ENCODE results near the gene TRNP1.
"Not testable (repeated sequence)": the region's sequence is repeated elsewhere in the genome, so short reads cannot be mapped to it uniquely, and the experiment has no call there.

The TRNP1 gene

DNA sequence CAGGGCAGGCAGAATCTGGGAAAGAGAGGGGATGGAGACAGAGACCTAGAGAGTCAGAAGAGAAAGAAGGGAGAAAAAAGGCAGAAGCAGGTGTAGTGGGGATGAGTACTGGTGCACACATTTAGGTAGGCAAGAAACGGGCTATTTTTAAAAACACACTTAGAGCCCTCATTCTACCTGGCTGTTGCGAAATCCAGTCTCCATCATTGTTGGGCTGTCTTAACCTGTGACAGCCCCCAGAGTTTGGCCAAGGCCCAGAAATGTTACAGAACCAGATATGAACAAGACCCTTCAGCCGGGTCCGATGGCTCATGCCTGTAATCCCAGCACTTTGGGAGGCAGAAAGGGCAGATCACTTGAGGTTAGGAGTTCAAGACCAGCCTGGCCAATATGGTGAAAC, 20.7 kb upstream of the TRNP1 start:
- DNase-seq (ENCODE audit: low spot score) = no peak

DNA sequence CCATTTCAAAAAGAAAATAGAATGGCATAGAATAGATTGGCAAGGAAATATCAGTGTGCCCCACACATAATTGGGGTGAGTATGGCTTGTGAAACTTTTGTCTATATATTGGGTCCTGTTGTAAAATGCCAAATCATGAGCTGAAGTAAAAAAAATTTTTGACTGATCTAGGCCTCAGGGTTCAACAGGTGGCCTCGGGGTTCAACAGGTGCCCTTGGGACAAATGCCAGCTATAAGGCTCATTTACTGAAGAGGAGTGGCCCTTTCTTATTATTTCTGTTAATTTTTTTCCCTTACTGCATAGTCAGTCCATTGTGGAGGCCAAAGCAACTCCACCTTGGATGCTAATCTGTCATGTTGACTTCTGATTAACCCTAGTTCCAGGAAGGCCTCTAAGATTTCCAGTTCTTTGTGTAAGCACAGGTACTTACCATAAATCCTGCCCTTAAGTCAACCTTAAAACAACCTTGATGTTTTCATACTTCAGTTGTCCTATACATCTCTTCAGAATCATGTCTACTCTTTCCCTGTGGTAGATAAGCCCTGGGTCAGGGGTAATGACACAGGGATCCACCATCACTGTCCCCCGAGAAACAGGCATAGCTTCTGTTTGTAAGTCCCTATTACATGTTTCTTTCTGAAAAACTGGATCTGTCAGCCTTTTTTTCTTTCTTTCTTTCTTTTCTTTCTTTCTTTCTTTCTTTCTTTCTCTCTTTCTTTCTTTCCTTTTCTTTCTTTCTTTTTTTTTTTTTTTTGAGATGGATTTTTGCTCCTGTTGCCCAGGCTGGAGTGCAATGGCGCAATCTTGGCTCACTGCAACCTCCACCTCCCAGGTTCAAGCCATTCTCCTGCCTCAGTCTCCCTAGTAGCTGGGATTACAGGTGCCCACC, 16.6 kb upstream of the TRNP1 start:
- no peak for DNase-seq (ENCODE audit: low spot score)

DNA sequence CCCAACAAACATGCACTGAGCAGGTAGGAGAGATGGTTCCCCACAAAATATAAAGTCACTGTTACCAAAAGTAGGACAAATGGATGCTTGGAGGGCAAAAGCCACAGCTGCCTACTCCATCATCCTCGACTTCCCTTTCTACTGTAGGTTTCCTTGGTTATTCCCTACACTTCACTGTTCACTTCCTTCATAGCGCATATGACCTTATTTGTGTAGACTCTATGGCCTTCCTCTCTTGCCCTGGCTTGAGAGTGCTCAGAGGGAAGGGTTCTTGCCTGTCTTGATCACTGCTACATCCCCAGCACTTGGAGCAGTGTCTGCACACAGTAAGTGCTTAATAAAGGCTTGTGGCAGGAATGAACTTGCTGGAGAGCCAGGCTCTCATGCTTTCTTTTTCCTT, 14.6 kb upstream of the TRNP1 start:
- DNase-seq (ENCODE audit: low spot score) = no peak

DNA sequence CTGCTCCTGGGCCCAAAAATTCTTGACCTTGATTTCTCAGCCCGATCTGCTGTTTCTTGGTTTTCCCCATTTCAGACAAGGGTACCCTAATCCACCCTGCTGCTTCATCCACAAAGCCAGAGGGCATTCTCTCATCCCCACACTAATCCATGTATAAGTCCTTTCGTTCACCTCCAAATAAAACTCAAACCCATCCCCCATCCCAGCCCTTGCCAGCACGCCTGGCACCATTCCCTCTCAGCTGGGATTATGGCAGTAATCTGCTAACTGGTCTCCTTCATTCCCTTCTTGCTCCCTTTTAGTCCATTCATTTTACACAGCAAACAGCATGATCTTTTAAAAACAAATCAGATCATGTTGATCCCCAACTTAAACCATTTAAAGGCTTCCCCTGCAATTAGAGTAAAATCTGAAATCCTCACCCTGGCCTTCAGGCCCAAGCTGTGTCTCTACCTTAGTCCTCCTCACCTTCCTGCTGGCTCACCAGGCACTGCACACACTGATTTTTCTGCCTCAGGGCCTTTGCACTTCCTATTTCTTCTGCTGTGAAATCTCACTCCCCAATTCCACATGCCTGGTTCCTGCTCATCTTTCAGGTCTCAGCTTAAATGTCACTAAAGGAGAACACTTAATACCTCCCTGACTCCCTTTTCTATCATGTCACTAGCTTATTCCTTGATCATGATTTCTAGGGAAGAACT, 12.2 kb upstream of the TRNP1 start:
- no peak for DNase-seq (ENCODE audit: low spot score)

DNA sequence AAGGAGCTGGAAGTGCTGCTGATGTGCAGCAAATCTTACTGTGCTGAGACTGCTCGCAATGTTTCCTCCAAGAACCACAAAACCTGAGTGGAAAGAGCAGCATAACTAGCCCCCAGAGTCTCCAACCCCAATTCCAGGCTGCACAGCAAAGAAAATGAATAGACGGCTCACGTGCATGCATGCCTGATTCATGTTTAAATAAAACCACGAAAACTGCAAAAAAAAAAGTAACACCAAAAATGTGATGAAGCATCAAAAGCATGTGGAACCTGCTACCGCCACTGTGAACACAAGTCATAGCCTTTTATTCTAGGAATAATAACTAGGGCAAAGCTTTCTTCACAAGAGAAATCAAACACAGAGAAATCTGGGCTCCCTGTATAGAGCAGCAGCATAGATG, 9.6 kb upstream of the TRNP1 start:
- no peak for DNase-seq (ENCODE audit: low spot score)

DNA sequence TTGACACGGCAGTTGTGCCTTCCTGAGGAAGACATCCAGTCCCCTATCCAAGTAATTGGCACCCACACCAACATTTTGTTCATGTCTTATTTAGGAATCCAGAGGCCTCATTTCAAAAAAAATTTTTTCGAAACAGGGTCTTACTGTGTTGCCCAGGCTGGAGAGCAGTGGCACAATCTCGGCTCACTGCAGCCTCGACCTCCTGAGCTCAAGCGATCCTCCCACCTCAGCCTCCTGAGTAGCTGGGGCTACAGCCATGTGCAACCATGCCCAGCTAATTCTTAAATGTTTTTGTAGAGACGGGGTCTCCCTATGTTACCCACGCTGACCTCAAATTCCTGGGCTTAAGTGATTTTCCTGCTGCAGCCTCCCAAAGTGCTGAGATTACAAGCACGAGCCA, 9.2 kb upstream of the TRNP1 start:
- DNase-seq (ENCODE audit: low spot score) = no peak

DNA sequence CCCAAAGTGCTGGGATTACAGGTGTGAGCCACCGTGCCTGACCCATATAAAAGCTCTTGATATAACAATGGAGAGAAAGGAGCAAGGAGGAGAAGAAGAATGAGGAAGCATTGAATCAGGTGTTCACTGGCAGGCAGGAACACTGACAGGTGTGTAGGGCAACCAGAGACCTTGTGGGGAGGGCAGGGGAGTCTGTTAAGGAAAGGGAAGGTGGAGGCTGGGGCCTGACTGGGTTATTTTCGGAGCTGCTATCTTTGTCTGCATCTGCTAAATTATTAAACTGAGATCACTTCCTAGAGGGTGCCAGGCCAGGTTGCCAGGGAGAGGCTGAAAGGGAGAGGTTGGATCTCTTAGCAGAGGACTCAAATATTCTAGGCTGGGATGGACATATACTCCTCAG, 6.8 kb upstream of the TRNP1 start:
- DNase-seq (ENCODE audit: low spot score) = no peak

DNA sequence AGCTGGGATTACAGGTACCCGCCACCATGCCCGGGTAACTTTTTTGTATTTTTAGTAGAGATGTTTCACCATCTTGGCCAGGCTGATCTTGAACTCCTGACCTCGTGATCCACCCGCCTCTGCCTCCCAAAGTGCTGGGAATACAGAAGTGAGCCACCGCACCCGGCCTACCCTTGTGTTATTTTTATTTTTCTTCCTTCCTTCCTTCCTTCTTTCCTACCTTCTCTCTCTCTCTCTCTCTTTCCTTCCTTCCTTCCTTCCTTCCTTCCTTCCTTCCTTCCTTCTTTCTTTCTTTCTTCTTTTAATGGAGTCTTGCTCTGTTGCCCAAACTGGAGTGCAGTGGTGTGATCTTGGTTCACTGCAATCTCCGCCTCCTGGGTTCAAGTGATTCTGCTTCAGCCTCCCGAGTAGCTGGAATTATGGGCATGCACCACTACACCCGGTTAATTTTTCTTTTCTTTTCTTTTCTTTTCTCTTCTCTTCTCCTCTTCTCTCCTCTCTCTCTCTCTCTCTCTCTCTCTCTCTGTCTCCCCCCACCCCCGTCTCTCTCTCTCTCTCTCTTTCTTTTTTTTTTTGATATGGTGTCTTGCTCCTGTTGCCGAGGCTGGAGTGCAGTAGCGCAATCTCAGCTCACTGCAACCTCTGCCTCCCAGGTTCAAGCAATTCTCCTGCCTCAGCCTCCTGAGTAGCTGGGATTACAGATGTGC, 3.9 kb upstream of the TRNP1 start:
- not testable (repeated sequence) for DNase-seq (ENCODE audit: low spot score)

DNA sequence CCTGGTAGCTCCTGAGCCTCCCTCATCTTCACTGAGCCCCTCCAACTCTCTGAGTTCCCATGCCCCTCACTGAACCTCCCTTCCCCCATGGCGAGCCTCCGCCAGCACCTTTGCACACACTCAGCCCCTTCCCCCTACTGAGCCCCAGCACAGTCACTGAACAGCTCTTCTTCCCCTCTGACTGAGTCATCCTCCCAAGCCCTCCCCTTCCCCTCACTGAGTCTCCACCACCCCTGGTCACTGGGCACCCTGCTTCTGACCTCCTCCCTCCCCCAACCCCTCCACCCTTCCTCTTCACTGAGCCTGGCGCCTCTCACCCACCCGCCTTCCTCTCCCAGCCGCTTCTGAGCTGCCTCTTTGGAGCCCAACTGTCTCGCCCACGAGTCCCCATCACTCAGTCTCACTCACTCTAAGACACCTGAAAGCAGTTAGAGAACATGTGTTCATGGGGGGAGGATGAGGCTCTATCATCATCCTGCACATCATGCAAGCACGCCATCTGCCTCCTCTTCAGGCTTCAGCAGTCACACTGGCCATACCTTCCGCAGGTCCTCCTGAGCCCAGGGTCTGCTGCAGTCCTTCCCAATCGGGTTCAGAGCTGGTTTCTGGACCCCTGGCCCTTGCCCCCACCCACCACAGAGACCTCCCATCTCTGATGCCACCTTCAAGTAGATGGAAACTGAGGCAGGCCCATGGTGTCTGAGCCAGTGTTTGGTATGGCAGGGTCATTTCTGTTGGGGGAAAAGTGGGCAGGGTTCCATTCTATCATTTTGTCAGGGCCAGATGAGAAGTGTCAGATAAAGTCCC, 2.0 kb upstream of the TRNP1 start:
- DNase-seq (ENCODE audit: low spot score) = no peak

DNA sequence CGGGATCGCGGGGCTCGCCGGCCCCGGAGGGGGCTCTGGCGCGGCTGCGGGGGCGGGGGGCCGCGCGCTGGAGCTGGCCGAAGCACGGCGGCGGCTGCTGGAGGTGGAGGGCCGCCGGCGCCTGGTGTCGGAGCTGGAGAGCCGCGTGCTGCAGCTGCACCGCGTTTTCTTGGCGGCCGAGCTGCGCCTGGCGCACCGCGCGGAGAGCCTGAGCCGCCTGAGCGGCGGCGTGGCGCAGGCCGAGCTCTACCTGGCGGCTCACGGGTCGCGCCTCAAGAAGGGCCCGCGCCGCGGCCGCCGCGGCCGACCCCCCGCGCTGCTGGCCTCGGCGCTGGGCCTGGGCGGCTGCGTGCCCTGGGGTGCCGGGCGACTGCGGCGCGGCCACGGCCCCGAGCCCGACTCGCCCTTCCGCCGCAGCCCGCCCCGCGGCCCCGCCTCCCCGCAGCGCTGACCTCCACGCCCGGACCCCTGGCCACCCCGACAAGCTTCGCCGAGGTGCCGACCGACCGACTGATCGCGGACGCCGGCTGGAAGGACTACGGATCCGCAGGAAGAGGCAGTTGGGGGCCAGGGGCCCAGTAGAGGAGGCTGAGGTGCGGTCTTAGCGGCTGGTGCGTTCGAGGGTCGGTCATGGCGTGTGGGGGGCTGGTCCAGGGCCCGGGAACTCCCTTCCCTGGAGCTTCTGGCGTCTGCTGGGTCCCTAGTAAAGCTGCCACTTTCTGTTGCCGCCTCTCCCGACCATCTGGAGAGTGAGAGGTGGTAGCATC, 711 bp downstream of the TRNP1 start:
- no peak for DNase-seq (ENCODE audit: low spot score)

DNA sequence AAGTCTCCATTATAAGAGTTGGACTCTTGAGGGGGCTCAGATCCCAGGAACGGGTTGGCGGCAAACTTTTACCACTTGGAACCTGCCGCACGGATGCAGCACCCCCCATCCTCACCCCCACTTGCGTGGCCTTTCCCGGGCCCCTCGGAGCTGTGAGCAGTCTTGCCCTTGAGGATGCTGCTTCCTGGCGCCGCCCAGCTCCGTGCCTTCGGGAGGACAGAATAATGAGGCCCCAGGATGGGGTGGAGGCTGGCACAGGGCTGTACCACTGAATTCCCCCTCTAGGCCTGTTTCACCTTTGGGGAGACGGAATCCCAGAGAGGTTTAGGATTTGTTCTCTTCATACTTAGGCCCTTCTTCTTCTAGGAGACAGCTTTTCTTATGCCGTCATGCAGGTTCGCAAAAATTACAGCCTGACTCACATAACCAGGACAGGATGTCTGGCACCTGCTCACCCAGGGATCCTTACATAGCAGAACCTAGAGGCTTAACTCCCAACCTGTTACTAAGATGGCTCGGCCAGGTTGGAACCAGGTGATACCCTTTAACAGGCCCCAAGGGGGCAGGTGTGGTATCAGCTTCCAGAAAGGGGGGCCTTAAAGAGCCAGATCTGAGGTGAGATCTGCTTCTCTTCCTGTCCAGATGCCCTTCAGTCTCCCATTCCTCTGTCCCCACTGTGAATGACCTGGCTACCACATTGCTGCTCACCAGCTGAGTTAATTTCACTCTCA, 1.5 kb downstream of the TRNP1 start:
- no peak for DNase-seq (ENCODE audit: low spot score)

DNA sequence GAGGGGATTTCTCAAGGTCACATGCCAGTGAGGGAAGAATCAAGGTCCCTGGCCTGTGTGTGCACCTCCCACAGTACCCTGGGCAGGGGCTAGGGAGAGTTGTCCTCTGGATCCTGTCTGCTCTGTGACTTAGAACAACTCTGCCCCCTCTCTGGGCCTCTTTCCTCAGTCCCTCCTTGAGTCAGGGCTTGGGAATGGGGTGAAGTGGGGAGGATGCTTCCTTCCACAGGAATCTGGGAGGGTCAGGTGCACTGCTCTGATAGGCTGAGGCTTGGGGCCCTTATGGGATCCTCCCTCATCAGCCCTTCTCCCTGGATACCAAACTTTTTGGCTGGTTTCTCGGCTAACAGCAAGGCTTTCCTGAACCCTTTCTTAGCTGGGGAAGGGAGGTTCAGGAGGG, 2.5 kb downstream of the TRNP1 start:
- DNase-seq (ENCODE audit: low spot score) = no peak

DNA sequence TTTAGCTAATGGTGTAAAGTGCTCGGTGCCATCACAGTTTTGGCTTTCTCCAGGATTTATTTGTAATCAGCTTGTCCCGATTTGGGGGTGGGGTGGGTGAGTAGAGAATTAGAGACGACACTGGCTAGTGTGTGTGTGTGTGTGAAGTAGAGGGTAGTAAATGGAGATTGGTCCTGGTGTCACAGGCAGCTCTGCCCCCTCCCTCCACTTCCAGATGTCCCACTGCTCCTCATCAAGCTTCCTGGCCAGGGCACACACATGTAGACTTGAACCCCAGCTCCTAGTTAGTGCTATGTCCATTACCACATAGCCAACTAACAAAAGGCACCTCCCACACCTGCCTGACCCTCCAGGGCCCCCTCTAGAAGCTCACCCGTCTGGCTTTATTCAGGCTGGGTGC, 3.2 kb downstream of the TRNP1 start:
- no peak for DNase-seq (ENCODE audit: low spot score)

DNA sequence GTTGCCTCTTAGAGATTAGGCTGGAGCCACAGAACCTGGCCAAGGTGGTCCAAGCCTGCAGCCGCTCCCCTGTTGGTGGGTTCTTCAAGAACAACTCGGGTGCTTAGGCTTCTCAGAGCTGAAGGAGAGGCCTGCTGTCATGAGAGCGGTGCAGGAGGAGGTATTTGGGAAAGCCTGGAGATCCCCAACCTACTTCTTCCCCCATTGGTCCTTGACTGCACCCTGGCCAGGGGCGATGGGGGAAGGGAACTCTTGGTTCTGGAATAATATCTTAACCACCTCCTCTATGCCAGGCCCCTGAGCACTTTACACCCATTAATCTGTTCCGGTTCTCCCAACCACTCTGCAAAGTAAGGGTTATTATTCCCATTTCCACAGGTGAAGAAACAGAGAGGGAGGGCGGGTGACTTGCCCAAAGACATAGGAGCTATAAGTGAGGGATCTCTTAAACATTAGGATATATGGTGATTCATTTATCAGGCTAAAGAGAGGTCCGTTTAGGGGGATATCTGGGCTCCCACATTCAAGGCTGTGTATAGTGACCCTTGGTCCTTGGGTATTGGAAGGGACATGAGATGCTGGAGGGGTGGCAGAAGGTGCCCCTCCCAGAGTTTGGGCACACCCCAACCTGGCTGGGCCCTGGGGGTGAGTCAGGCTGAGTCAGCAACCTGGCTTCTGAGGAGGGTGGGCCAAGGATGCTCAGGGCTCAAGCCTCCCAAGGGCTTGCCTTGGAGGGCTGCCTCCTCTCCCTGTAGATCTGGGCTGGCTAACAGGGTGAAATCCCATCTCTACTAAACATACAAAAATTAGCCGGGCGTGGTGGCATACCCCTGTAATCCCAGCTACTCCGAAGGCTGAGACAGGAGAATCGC, 5.2 kb downstream of the TRNP1 start:
- DNase-seq (ENCODE audit: low spot score) = no peak

DNA sequence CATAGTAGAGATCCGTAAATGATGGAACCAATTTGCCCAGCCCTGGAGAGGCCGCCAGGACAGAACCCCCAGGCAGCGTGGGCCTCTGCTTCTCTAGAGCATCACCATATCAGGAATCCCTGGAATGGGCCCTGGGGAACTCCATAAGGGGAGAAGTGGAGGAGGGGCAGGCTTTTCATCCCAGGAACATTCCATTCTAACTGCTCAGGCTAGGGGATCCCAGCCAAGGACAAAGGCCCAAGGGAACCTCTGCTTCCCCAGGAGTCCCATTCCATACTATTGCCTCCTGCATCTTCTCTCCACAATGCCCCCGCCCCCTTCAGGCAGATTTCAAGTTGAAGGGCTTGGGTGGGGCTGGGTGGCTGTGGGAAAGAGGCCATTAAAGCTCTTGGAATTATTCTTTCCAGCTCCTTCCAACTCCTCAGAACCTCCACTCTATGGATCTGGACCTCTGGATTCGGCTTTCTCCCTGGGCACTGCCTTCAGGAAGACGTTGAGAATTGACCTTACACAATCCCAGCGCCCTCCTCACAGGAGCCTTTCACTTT, 6.0 kb downstream of the TRNP1 start:
- peak; percentile 56 for DNase-seq (ENCODE audit: low spot score)

DNA sequence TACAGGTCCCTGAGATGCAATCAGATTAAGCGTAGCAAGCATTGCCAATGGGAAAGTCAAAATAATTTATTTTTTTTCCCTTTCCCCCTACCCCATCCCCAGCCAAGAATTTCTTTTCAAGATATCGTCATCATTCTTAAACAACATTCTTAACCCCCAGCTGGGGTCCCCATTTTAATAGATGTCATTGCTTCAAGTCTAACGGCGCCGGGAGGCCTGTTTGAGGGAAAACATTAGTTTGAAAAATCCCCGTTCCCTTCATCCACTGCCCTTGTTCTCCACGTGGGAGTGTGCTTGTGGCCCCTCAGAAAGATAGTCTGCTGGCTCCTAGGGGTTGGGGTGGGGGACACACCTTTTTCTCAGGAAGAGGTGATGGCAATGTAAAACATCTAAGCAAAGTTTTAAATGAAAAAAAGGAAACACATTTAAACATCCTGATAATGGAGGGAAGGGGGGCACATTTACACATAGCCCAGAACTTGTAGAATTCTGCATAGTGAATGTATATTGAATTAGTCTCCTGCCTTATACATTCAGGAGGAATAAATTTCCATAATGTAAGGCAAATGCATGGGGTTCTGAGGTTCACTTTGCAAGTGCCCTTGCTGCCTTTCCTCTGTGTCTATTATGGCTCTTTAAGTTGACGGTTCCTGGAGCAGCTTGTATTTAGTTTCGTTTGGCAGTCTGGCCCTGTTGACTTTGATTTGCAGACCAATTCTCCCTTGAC, 6.8 kb downstream of the TRNP1 start:
- DNase-seq (ENCODE audit: low spot score) = no peak

DNA sequence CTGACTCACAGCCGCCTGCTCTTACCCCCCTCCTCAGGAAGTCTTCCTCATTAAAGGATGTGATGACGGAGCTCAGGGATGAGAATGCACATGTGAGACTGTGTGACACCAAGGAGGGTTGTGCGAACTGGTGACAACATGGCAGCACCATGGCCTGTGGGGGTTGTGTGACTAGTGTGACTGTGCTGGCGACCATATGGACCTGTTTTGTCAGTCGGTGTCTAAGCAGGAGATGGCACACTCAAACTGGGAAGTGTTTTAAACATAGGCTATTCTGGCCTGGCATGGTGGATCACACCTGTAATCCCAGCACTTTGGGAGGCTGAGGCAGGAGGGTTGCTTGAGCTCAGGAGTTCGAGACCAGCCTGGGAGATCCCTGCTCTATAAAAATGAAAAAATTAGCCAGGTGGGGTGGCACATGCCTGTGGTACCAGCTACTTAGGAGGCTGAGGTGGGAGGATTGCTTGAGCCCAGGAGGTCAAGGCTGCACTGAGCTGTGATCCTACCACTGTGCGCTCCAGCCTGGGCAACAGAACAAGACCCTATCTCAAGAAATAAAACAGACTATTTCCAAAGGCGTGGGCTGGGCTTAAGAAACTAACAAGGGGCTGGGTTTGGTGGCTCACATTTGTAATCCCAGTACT, 7.4 kb downstream of the TRNP1 start:
- DNase-seq (ENCODE audit: low spot score) = no peak

Measured in cerebellar cortex (tissue), 1 donor.